Heart left ventricle (tissue), 13 donors: ENCODE measurements around the gene GPBP1L1.

Experiments
- CTCF ChIP-seq, 12 donors: fragments of 200-600 bp; sonication (generic) in 4 of 12; IDR thresholded peaks; one replicate each; pipeline versions ENCODE4 v1.5.0 to v1.8.0; 2018 to 2022; ENCODE audit warnings: antibody characterized with exemption in 12 of 12, mild to moderate bottlenecking in 5 of 12
- POLR2A ChIP-seq, 2 donors: fragments of 450-650 bp; IDR thresholded peaks; one replicate each; pipeline ENCODE4 v1.6.1; 2017; ENCODE audit warnings: antibody characterized with exemption in 2 of 2, mild to moderate bottlenecking in 2 of 2, moderate library complexity in 2 of 2
- donor health status: ischemic (EF 13 %, LVEDD 7.1; RV severe dilation, severe dysfunction).
- donor health status: DM: no; HTN: yes; CAD: no.
- donor health status: DM: no; HTN: no; CAD: no.
- donor health status: ischemic (EF 25% LVEDD 6.9; RV normal size, moderate dysfunction).
- donor health status: ischemic (EF 25% LVEDD 5.7; RV mildly dilated, moderate dysfunction).
- donor health status: ischemic (EF 35%, LVEDD 5.7; RV mildly dilated, moderate dysfunction).
- donor health status: nonischemic (EF 11% LVEDD 7.7; RV severe dilation, severe dysfunction).
- donor health status: DM: yes; HTN: yes; CAD: no.
- donor health status: PGD.
- donor health status: ischemic (EF 29% LVEDD 5.4; RV normal size, mild dysfunction).
- donor health status: nonischemic (EF 23%, LVEDD 6.1; RV moderate dilation, normal function).

GRCh38 chr1:45704637-45705036, 18.3 kb upstream of the GPBP1L1 start:
- TF ChIP-seq CTCF (IDR thresholded peaks at IDR 0.05), result no peak
- no peak for TF ChIP-seq POLR2A (IDR thresholded peaks at IDR 0.05)
